A549 (cell line): ENCODE measurements around the gene MINDY1. TPM values are rescaled to one million over a fixed set of nuclear protein-coding genes. Genes with fewer than 3 reads are reported as not detected.

ENCODE experiments used
- ATAC-seq, 2 experiments: fragments of 200-7000 bp in 1 of 2; fragments of >200 bp in 1 of 2; cut with Nextera tagmentation in 1 of 2; cut with Tn5 transposase in 1 of 2; 3 replicates each; pipeline versions ENCODE4 v1.8.0 to v1.9.1; 2018 to 2020; ENCODE audit warnings: mild to moderate bottlenecking in 1 of 2, moderate library complexity in 1 of 2
- CTCF ChIA-PET: fragments of 300-600 bp; sonication (Branson Sonifier 250); formaldehyde crosslinking; extraction: SDS; loops from one replicate; lab custom pipeline; 2021; ENCODE audit warnings: antibody characterized with exemption, inconsistent platforms; lab: Yijun Ruan, JAX
- POLR2A ChIA-PET: fragments of 350-600 bp; formaldehyde crosslinking; extraction: SDS; loops from one replicate; lab custom pipeline; 2021; ENCODE audit warnings: antibody characterized with exemption, inconsistent platforms; lab: Yijun Ruan, JAX
- DNase-seq, 2 experiments: peaks; one replicate each; pipeline versions ENCODE4 v3.0.0 to v3.0.0-alpha.2; 2011 to 2016; ENCODE audit warnings: low read depth in 1 of 2, low spot score in 1 of 2
- FAIRE-seq: peaks from 2 replicates; lab custom pipeline; 2011; peaks lifted over from hg19 to GRCh38; lab: Jason Lieb, UNC
- H3K27ac ChIP-seq, 2 experiments: fragments of >200 bp; sonication (Bioruptor Twin); formaldehyde crosslinking; 3 replicates each; pipeline ENCODE4 v1.5.1; 2016 to 2017
- H3K4me1 ChIP-seq: fragments of >200 bp; sonication (Bioruptor Twin); formaldehyde crosslinking; 3 replicates; pipeline ENCODE4 v1.6.1; 2016
- H3K4me2 ChIP-seq: fragments of >200 bp; sonication (Bioruptor Twin); formaldehyde crosslinking; 3 replicates; pipeline ENCODE4 v1.6.1; 2016
- H3K4me3 ChIP-seq: fragments of >200 bp; sonication (Bioruptor Twin); formaldehyde crosslinking; 3 replicates; pipeline ENCODE4 v1.5.1; 2016
- H3K9me3 ChIP-seq: fragments of >200 bp; sonication (Bioruptor Twin); formaldehyde crosslinking; 3 replicates; pipeline ENCODE4 v1.6.1; 2016
- BHLHE40 ChIP-seq: IDR thresholded peaks from 2 replicates; pipeline ENCODE4 v1.6.1; 2012; ENCODE audit warnings: low read depth, low read length, inconsistent platforms
- CBX8 ChIP-seq: fragments of 200-600 bp; sonication (generic); IDR thresholded peaks from 2 replicates; pipeline ENCODE4 v1.6.1; 2016
- ELK1 ChIP-seq: fragments of 150-350 bp; IDR thresholded peaks from 2 replicates; pipeline ENCODE4 v1.6.1; 2014; ENCODE audit warnings: low read depth, mild to moderate bottlenecking, low read length
- HEYL ChIP-seq: fragments of 250-450 bp; sonication (Bioruptor Pico); IDR thresholded peaks from 2 replicates; pipeline ENCODE4 v1.8.0; 2021; ENCODE audit warnings: mild to moderate bottlenecking, moderate library complexity
- HOXA7 ChIP-seq: fragments of 250-450 bp; sonication (Bioruptor Pico); IDR thresholded peaks from 2 replicates; pipeline ENCODE4 v1.5.0; 2020; ENCODE audit warnings: mild to moderate bottlenecking, moderate library complexity
- PBX3 ChIP-seq: IDR thresholded peaks from 2 replicates; pipeline ENCODE4 v1.6.1; 2012
- RAD21 ChIP-seq, 2 experiments: fragments of >200 bp in 1 of 2; sonication (Bioruptor Twin) in 1 of 2; formaldehyde crosslinking in 1 of 2; IDR thresholded peaks in 1 of 2; conservative IDR thresholded peaks in 1 of 2; 2 replicates in 1 of 2; 3 replicates in 1 of 2; pipeline ENCODE4 v1.6.1; 2012 to 2018; ENCODE audit warnings: inconsistent platforms in 1 of 2
- REST ChIP-seq: fragments of 200-600 bp; sonication (generic); IDR thresholded peaks from 2 replicates; pipeline ENCODE4 v1.6.1; 2016; ENCODE audit warnings: antibody characterized with exemption, mild to moderate bottlenecking, moderate library complexity
- SMC3 ChIP-seq: fragments of >200 bp; sonication (Bioruptor Twin); formaldehyde crosslinking; IDR thresholded peaks from 3 replicates; pipeline ENCODE4 v1.6.1; 2018; ENCODE audit warnings: inconsistent platforms
- TFCP2L1 ChIP-seq: fragments of 250-450 bp; sonication (Bioruptor Pico); IDR thresholded peaks from 2 replicates; pipeline ENCODE4 v1.5.0; 2021; ENCODE audit warnings: mild to moderate bottlenecking
- ZSCAN20 ChIP-seq: fragments of 250-450 bp; sonication (Bioruptor Pico); IDR thresholded peaks from 2 replicates; pipeline ENCODE4 v1.8.0; 2022; ENCODE audit warnings: mild to moderate bottlenecking, moderate library complexity
- WGBS: methylation state at CpG from one replicate; pipeline ENCODE4 v1.1.6; 2017; ENCODE audit errors: missing lambda C conversion rate; 5-methylcytosine and 5-hydroxymethylcytosine counted together
- polyA plus RNA-seq, 4 experiments: library from polyadenylated mRNA; depleted of rRNA in 3 of 4; stranded (reverse); fragments of >200 nt; fragmentation: RNase III in 1 of 4; extraction: RNeasy Plus Mini Kit Qiagen cat#74134 plus additional on column Dnase treatment in 1 of 4; gene quantifications; 2 replicates in 3 of 4; 3 replicates in 1 of 4; pipeline ENCODE4 v1.2.3, GENCODE V29; 2011 to 2017
- TF ChIP-seq, protein P1 (sequence below): fragments of >200 bp; sonication (Bioruptor Twin); formaldehyde crosslinking; IDR thresholded peaks from 3 replicates; pipeline ENCODE4 v1.5.1; 2016

MINDY1 gene
- polyA plus RNA-seq, 2 of the 4 experiments (the other 2 are of a cell fraction) = 4.8 to 5.2 TPM

DNA sequence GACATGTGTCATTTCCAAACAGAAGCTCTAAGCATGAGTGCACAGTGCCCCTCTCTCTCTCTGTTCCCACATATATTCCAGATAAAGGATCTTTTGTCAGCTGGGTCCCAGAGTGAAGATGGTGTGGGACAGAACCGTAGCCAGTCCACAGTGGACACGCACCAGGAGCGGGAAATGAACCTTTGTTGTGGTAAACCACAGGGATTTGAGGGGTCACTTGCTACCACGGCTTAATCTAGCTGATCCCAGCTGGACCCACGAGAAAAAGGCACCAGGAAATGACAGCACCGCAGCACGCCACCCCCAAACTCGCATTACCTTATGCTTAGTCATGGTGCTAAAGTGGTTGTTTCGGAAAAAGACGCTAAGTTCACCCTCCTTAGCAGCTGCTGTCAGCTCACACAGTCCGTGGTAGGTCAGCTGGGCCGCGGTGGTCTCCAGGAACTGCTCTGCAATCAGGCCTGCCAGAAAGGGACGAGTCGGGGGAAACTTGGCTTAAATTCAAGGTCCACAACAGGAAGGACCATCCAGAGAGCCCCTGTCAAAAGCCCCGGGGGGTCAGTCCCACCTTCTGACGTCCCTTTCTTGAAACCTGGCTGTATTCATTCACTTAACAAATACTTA lies 7.5 kb downstream of the MINDY1 start:
- H3K4me3 ChIP-seq = no peak overlapping the region
- DNase-seq = no peak
- no peaks in the 10 kb centered on the region for H3K9me3 ChIP-seq
- no peak for FAIRE-seq
- H3K27ac ChIP-seq = no peak overlapping the region
- ChIA-PET POLR2A (no interaction called here), CTCF (interaction anchor here (0.6 to 26.8 kb wide), 8 partner anchors 3 to 322 kb away, joined by 3 to 586 read pairs (median 4); partner anchors contain the start of genes ANXA9, C1orf56, CERS2 and MINDY1)
- TF ChIP-seq CBX8 = no peak
- no peak for TF ChIP-seq HOXA7
- TF ChIP-seq PBX3 = no peak
- no peak for ATAC-seq
- no peak overlapping the region for H3K4me2 ChIP-seq
- 85% methylated on average over 17 of the region's 17 CpGs for WGBS
- 0 out of 3 replicates have a peak, but pooled peaks cover 4% of the 10 kb centered on the region for H3K4me1 ChIP-seq

DNA sequence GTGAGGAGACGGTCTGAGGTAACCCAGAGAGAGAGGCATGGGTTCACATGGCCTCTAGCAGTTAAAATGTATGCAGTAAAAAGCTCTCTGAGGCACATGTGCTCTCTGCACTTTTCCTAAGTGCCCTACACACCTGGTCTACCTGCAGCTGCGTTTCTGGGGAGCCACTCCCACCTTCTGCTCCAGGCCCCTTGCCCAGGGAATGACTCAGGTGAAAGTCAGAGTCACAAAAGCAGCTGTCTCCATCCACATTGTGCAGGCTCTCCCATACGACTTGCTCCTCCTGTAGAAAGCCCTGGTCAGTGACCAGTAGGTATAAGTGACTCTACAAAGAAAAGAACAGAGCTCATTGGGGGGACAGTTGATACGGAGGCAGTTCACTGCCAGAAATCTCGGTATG lies 8.8 kb downstream of the MINDY1 start:
- DNase-seq (no peak), ATAC-seq (no peak), FAIRE-seq (no peak)
- no peak overlapping the region for H3K4me3 ChIP-seq
- H3K27ac ChIP-seq = no peak overlapping the region
- TF ChIP-seq HEYL (no peak), TFCP2L1 (no peak)
- WGBS = 52% methylated on average over 5 of the region's 5 CpGs
- CTCF ChIA-PET = interaction anchor here (0.7 to 26.8 kb wide), 7 partner anchors 2 to 743 kb away, joined by 3 to 586 read pairs (median 11); partner anchors contain the start of genes ANXA9, CERS2 and MINDY1
- H3K4me2 ChIP-seq = no peak overlapping the region
- H3K9me3 ChIP-seq = no peaks in the 10 kb centered on the region
- 0 out of 3 replicates have a peak, but pooled peaks cover 4% of the 10 kb centered on the region for H3K4me1 ChIP-seq
- POLR2A ChIA-PET = no interaction called here

- ATAC-seq = no peak
- ChIA-PET POLR2A (no interaction called here), CTCF (interaction anchor here (0.7 to 26.8 kb wide), 11 partner anchors 1 to 742 kb away, joined by 3 to 586 read pairs (median 6); partner anchors contain the start of genes ANXA9, CERS2 and MINDY1)
- WGBS = 88% methylated on average over 20 of the region's 20 CpGs
- no peak for FAIRE-seq
- DNase-seq = no peak
- Histone ChIP-seq H3K27ac (no peak overlapping the region), H3K4me1 (0 out of 3 replicates have a peak, but pooled peaks cover 4% of the 10 kb centered on the region), H3K4me3 (no peak overlapping the region), H3K9me3 (no peaks in the 10 kb centered on the region), H3K4me2 (no peak overlapping the region)
- no peak for TF ChIP-seq REST
- no peak for TF ChIP-seq ZSCAN20 (CRISPR knock-in tag)
Measured at GRCh38 chr1:150997126-150997872, 9.4 kb downstream of the MINDY1 start.

DNA sequence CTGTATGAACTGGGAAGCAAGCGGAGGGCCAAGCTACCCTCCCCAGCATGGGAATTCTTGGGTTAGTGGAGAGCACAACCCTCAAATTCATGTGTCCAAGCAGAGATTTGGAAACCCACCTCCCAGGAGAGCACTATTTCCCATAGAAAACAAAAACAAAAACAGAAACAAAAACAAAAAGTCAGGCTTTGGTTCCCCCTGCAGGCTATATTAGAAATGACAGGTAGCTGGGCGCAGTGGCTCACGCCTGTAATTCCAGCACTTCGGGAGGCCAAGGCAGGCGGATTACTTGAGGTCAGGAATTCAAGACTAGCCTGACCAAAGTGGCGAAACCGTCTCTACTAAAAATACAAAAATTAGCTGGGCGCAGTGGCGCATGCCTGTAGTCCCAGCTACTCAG lies 10.8 kb downstream of the MINDY1 start:
- peak; percentile 75 to 86 for TF ChIP-seq RAD21 (conservative IDR thresholded peaks at IDR 0.05 in 1 of 2, IDR thresholded peaks at IDR 0.05 in 1 of 2)
- TF ChIP-seq, protein P1, sequence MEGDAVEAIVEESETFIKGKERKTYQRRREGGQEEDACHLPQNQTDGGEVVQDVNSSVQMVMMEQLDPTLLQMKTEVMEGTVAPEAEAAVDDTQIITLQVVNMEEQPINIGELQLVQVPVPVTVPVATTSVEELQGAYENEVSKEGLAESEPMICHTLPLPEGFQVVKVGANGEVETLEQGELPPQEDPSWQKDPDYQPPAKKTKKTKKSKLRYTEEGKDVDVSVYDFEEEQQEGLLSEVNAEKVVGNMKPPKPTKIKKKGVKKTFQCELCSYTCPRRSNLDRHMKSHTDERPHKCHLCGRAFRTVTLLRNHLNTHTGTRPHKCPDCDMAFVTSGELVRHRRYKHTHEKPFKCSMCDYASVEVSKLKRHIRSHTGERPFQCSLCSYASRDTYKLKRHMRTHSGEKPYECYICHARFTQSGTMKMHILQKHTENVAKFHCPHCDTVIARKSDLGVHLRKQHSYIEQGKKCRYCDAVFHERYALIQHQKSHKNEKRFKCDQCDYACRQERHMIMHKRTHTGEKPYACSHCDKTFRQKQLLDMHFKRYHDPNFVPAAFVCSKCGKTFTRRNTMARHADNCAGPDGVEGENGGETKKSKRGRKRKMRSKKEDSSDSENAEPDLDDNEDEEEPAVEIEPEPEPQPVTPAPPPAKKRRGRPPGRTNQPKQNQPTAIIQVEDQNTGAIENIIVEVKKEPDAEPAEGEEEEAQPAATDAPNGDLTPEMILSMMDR = peak; percentile 89
- TF ChIP-seq BHLHE40 = no peak
- TF ChIP-seq ELK1 = no peak
- peak; percentile 63 for TF ChIP-seq SMC3
- peak in 1 of 2 experiments; percentile 76; a peak in 3 of 6 replicates for ATAC-seq
- WGBS = 16% methylated on average over 9 of the region's 9 CpGs
- DNase-seq = no peak
- no peak for FAIRE-seq
- Histone ChIP-seq H3K4me2 (peak overlapping the region; percentile 19; the same call in 1 of the 3 replicates), H3K9me3 (no peaks in the 10 kb centered on the region), H3K4me1 (0 out of 3 replicates have a peak, but pooled peaks cover 4% of the 10 kb centered on the region), H3K4me3 (no peak overlapping the region), H3K27ac (no peak overlapping the region)
- CTCF ChIA-PET = interaction anchor here (0.5 to 26.8 kb wide), 34 partner anchors 0 to 1063 kb away, joined by 3 to 586 read pairs (median 4); partner anchors contain the start of genes ANXA9, BNIPL, CDC42SE1 and CERS2
- POLR2A ChIA-PET = no interaction called here
